ENCODE results near the gene CEPT1. TPM values are rescaled to one million over a fixed set of nuclear protein-coding genes. Genes with fewer than 3 reads are reported as not detected.
"Not testable (repeated sequence)": the region's sequence is repeated elsewhere in the genome, so short reads cannot be mapped to it uniquely, and the experiment has no call there.

Gene CEPT1
- total RNA-seq, 4 donors from 2014 or later, result 23.1 to 30.4 (median 28.4) TPM

DNA sequence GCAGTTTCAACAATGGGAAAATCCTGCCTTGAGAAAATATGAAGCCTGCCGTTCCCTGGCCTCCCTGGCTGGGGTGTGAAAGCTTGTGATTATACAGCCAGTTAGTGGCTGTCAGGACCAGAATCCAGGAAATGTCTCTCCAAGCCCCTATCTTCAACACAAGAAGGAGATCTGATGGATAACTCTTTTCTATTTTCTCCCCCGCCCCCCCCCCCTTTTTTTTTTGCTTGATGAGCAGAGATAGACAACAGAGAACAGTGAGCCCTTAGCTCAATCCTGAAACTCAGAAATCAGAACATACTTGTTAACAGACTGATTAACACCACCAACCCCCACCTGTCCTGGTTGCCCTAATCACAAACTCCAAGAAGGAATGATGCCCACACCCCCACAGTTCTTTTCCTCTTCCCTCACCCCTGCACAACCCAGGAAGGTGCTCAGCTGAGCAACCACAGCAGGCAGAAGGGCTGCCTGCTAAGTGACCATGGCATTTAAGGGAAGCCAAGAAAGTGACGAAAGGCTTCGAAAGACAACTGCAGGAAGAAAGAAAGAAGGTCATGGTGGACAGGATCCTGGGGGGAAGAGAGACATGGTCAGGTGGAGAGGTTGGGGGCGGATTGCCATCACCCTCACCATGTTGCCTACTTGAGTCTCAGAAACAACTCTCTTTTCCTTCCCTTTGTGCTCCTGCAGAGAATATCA lies 72.8 kb downstream of the CEPT1 start:
- peaks cover 36% of the 10 kb centered on the region for H3K27me3 ChIP-seq
- no peak for TF ChIP-seq CTCF (IDR thresholded peaks at IDR 0.05)
- TF ChIP-seq EP300 (IDR thresholded peaks at IDR 0.05), result no peak
- no peak for TF ChIP-seq POLR2A (IDR thresholded peaks at IDR 0.05)
- TF ChIP-seq POLR2AphosphoS5 (IDR thresholded peaks at IDR 0.05), result no peak
- no peak for ATAC-seq
- no peaks in the 10 kb centered on the region for H3K9me3 ChIP-seq
- H3K4me1 ChIP-seq, result no peaks in the 10 kb centered on the region
- H3K4me3 ChIP-seq, result no peak overlapping the region
- WGBS, 2 donors (ENCODE audit: low coverage in 1 of 2), result 61% methylated on average over 4 of the region's 5 CpGs; no CpG with 5 or more reads in 1 of the 2 donors
- H3K36me3 ChIP-seq, result no peaks in the 10 kb centered on the region
- no peak overlapping the region for H3K27ac ChIP-seq

- no peak overlapping the region for H3K4me3 ChIP-seq
- 68 to 84% methylated on average over 5 to 6 of the region's 6 CpGs for WGBS, 2 donors (ENCODE audit: low coverage in 1 of 2)
- H3K27me3 ChIP-seq, result peaks cover 36% of the 10 kb centered on the region
- no peaks in the 10 kb centered on the region for H3K36me3 ChIP-seq
- no peaks in the 10 kb centered on the region for H3K4me1 ChIP-seq
- no peak for TF ChIP-seq CTCF (IDR thresholded peaks at IDR 0.05)
- no peak for TF ChIP-seq POLR2AphosphoS5 (IDR thresholded peaks at IDR 0.05)
- TF ChIP-seq EP300 (IDR thresholded peaks at IDR 0.05), result no peak
- TF ChIP-seq POLR2A (IDR thresholded peaks at IDR 0.05), result no peak
- no peak overlapping the region for H3K27ac ChIP-seq
- no peak for ATAC-seq
- H3K9me3 ChIP-seq, result no peaks in the 10 kb centered on the region
These were observed 73.4 kb downstream of the CEPT1 start for GRCh38 chr1:111213412-111213811.

DNA sequence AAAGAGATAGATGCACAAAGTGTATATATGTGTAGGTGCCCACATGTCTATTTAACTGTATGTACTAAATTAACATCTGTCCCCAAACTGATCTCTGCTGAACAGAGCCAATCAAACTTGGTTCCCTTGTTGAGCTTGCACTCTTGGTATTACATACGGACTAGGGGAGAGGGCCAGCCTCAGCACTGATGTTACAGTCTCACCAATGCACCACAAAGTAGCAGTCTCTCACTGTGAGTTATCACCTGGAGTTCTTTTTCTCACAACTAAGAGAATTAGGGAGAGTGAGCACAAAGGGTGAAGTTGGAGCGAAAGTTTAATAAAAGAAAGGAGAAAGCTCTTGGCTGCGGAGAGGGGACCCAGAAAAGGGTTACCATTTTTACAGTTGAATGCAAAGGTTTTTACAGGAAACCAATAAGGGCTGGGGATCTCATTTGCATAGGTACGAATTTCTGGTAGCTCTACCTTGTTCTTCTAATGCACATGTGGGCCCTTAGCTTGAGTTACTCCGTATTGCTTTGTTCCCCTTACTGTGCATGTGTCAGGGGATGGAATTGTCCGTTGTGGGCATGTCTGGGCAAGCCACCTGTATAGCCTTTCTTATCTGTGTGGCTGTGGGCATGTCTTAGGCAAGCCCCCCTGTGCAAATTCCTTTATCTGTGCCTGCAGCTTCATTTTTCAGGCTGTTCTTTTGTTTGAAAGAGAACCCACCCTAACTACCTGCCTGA lies 74.2 kb downstream of the CEPT1 start:
- TF ChIP-seq POLR2A (IDR thresholded peaks at IDR 0.05) (no peak), EP300 (IDR thresholded peaks at IDR 0.05) (no peak), POLR2AphosphoS5 (IDR thresholded peaks at IDR 0.05) (no peak), CTCF (IDR thresholded peaks at IDR 0.05) (no peak)
- Histone ChIP-seq H3K4me3 (no peak overlapping the region), H3K9me3 (no peaks in the 10 kb centered on the region), H3K4me1 (no peaks in the 10 kb centered on the region), H3K36me3 (no peaks in the 10 kb centered on the region), H3K27ac (no peak overlapping the region), H3K27me3 (peaks cover 31% of the 10 kb centered on the region)
- no peak for ATAC-seq
- 70 to 84% methylated on average over 3 to 5 of the region's 6 CpGs for WGBS, 2 donors (ENCODE audit: low coverage in 1 of 2)

DNA sequence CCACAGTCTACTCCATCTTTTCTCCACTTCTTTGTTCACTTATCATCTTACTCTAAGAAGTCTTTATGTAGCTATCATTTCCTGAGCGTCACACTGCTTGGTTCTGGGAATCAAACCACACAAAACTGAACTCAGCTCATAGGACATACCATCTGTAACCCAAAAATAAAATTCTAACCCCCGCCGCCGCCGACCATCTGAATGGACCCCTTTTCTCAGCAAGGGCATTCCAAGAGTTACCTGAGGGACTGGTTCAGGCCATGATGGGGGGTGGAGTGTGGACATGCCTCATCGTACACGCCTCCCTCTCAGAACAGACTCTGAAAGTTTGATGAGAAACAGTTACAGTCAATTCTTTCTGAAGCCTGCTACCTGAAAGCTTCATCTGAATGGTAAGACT lies 74.9 kb downstream of the CEPT1 start:
- no peak overlapping the region for H3K27ac ChIP-seq
- no peak for TF ChIP-seq POLR2AphosphoS5 (IDR thresholded peaks at IDR 0.05)
- no peak for TF ChIP-seq EP300 (IDR thresholded peaks at IDR 0.05)
- no peak for TF ChIP-seq POLR2A (IDR thresholded peaks at IDR 0.05)
- TF ChIP-seq CTCF (IDR thresholded peaks at IDR 0.05), result no peak
- WGBS, 2 donors (ENCODE audit: low coverage in 1 of 2), result 83 to 90% methylated on average over 1 to 2 of the region's 7 CpGs
- peaks cover 27% of the 10 kb centered on the region for H3K27me3 ChIP-seq
- H3K9me3 ChIP-seq, result no peaks in the 10 kb centered on the region
- no peak overlapping the region for H3K4me3 ChIP-seq
- H3K4me1 ChIP-seq, result no peaks in the 10 kb centered on the region
- H3K36me3 ChIP-seq, result no peaks in the 10 kb centered on the region
- no peak for ATAC-seq

DNA sequence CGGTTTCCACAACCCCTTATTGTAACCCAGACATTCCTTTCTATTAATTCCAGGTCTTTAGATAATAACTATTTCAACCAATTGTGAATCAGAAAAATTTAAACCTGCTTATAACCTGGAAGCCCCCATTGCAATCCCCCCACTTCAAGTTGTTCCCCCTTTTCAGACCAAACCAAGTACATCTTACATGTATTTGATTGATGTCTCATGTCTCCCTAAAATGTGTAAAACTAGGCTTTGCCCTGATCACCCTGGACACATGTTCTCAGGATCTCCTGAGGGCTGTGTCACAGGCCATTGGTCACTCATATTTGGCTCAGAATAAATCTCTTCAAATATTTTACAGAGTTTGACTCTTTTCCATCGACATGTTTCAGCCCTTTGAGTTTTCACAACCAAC lies 75.3 kb downstream of the CEPT1 start:
- not testable (repeated sequence) for H3K9me3 ChIP-seq
- 86 to 93% methylated on average over 2 of the region's 2 CpGs for WGBS, 2 donors (ENCODE audit: low coverage in 1 of 2)

More for the DNA sequence above, 75.3 kb downstream of the CEPT1 start:
- not testable (repeated sequence) for ATAC-seq, H3K36me3 ChIP-seq, H3K4me1 ChIP-seq, H3K4me3 ChIP-seq, H3K27ac ChIP-seq
- peaks cover 23% of the 10 kb centered on the region for H3K27me3 ChIP-seq

Data from gastroesophageal sphincter (tissue), 4 donors.